ENCODE data around the gene LPAR1. TPM values are rescaled to one million over a fixed set of nuclear protein-coding genes. Genes with fewer than 3 reads are reported as not detected.

Gene LPAR1
- total RNA-seq, 4 donors from 2014 or later: 21.9 to 55.0 (median 25.9) TPM

- no peak for TF ChIP-seq POLR2A (IDR thresholded peaks at IDR 0.05)
- no peak for TF ChIP-seq CTCF (IDR thresholded peaks at IDR 0.05)
- intact Hi-C loops (cut with DNase I; ENCODE audit: low total_unique reads): no loop called here
- DNase-seq (ENCODE audit: low spot score in 2 of 2): no peak
- no peak overlapping the region for H3K4me3 ChIP-seq (ENCODE audit: low read depth, poor library complexity, severe bottlenecking)
- 67 to 78% methylated on average over 2 of the region's 2 CpGs for WGBS, 2 donors
These were observed 109.7 kb downstream of the LPAR1 start for GRCh38 chr9:110928599-110928998.

GRCh38 chr9:110926828-110927487 lies 111.3 kb downstream of the LPAR1 start:
- TF ChIP-seq POLR2A (IDR thresholded peaks at IDR 0.05): no peak
- no peak overlapping the region for H3K4me3 ChIP-seq (ENCODE audit: low read depth, poor library complexity, severe bottlenecking)
- DNase-seq (ENCODE audit: low spot score in 2 of 2): no peak
- intact Hi-C loops (cut with DNase I; ENCODE audit: low total_unique reads): no loop called here
- WGBS, 2 donors: 84 to 88% methylated on average over 10 of the region's 10 CpGs

GRCh38 chr9:110923601-110924000 lies 114.7 kb downstream of the LPAR1 start:
- TF ChIP-seq CTCF (IDR thresholded peaks at IDR 0.05) (no peak), POLR2A (IDR thresholded peaks at IDR 0.05) (no peak)
- intact Hi-C loops (cut with DNase I; ENCODE audit: low total_unique reads): no loop called here
- DNase-seq (ENCODE audit: low spot score in 2 of 2): no peak
- no peak overlapping the region for H3K4me3 ChIP-seq (ENCODE audit: low read depth, poor library complexity, severe bottlenecking)
- 80 to 84% methylated on average over 5 of the region's 5 CpGs for WGBS, 2 donors

GRCh38 chr9:110922145-110922544 lies 116.1 kb downstream of the LPAR1 start:
- intact Hi-C loops (cut with DNase I; ENCODE audit: low total_unique reads): no loop called here
- TF ChIP-seq CTCF (IDR thresholded peaks at IDR 0.05) (no peak), POLR2A (IDR thresholded peaks at IDR 0.05) (no peak)
- no peak for DNase-seq (ENCODE audit: low spot score in 2 of 2)
- H3K4me3 ChIP-seq (ENCODE audit: low read depth, poor library complexity, severe bottlenecking): no peak overlapping the region
- 71 to 83% methylated on average over 3 of the region's 3 CpGs for WGBS, 2 donors

GRCh38 chr9:110921705-110922104 lies 116.6 kb downstream of the LPAR1 start:
- intact Hi-C loops (cut with DNase I; ENCODE audit: low total_unique reads): no loop called here
- no peak overlapping the region for H3K4me3 ChIP-seq (ENCODE audit: low read depth, poor library complexity, severe bottlenecking)
- DNase-seq (ENCODE audit: low spot score in 2 of 2): no peak
- TF ChIP-seq CTCF (IDR thresholded peaks at IDR 0.05) (no peak), POLR2A (IDR thresholded peaks at IDR 0.05) (no peak)
- WGBS, 2 donors: 81 to 94% methylated on average over 5 of the region's 5 CpGs

- WGBS, 2 donors: 54 to 56% methylated on average over 3 of the region's 3 CpGs
- intact Hi-C loops (cut with DNase I; ENCODE audit: low total_unique reads): no loop called here
- no peak overlapping the region for H3K4me3 ChIP-seq (ENCODE audit: low read depth, poor library complexity, severe bottlenecking)
- peak in 1 of 2 donors; percentile 51 for DNase-seq (ENCODE audit: low spot score in 2 of 2)
- no peak for TF ChIP-seq POLR2A (IDR thresholded peaks at IDR 0.05)
- TF ChIP-seq CTCF (IDR thresholded peaks at IDR 0.05): no peak
These were observed 118.7 kb downstream of the LPAR1 start for GRCh38 chr9:110919609-110920008.

All from lower leg skin (tissue), 4 donors.